ENCODE measurements around the gene RASGRP1. TPM values are rescaled to one million over a fixed set of nuclear protein-coding genes. Genes with fewer than 3 reads are reported as not detected.

RASGRP1 gene
- total and polyA plus RNA-seq, 8 donors = 0.60 to 4.7 (median 1.5) TPM

DNA sequence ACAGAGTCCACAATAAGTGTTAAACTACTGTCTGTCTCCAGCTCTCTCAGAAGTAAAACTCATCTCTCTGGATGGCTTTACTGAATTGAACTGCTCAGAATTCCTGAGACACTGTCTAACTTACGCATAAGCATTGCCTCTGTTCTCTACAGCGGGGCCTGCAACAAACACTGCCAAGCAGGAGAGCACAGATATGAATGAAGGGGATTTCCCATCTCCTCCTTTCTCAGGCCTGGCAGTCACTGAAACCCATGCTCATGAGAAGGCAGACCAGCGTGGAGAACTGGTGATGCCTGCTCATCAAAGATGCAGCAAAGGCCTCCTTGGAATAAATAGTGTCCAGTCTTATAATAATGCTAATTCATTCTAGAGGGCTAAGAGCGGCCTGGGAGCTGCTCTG is 10.3 kb downstream of the RASGRP1 start:
- Histone ChIP-seq H3K4me3 (no peak overlapping the region), H3K9me3 (no peaks in the 10 kb centered on the region), H3K4me1 (peaks cover 0 to 5% (median 0%) of the 10 kb centered on the region in 3 donors), H3K27me3 (no peaks in the 10 kb centered on the region), H3K27ac (no peak overlapping the region), H3K36me3 (no peaks in the 10 kb centered on the region)
- intact Hi-C loops (cut with DNase I) = no loop called here
- DNase-seq = no peak
- 72 to 73% methylated on average over 4 of the region's 4 CpGs for WGBS, 2 donors
- TF ChIP-seq, protein P1, sequence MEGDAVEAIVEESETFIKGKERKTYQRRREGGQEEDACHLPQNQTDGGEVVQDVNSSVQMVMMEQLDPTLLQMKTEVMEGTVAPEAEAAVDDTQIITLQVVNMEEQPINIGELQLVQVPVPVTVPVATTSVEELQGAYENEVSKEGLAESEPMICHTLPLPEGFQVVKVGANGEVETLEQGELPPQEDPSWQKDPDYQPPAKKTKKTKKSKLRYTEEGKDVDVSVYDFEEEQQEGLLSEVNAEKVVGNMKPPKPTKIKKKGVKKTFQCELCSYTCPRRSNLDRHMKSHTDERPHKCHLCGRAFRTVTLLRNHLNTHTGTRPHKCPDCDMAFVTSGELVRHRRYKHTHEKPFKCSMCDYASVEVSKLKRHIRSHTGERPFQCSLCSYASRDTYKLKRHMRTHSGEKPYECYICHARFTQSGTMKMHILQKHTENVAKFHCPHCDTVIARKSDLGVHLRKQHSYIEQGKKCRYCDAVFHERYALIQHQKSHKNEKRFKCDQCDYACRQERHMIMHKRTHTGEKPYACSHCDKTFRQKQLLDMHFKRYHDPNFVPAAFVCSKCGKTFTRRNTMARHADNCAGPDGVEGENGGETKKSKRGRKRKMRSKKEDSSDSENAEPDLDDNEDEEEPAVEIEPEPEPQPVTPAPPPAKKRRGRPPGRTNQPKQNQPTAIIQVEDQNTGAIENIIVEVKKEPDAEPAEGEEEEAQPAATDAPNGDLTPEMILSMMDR (IDR thresholded peaks at IDR 0.05) = no peak
- no peak for FAIRE-seq
- peak in 3 of 4 donors; percentile 27 to 78 (median 46) for ATAC-seq

DNA sequence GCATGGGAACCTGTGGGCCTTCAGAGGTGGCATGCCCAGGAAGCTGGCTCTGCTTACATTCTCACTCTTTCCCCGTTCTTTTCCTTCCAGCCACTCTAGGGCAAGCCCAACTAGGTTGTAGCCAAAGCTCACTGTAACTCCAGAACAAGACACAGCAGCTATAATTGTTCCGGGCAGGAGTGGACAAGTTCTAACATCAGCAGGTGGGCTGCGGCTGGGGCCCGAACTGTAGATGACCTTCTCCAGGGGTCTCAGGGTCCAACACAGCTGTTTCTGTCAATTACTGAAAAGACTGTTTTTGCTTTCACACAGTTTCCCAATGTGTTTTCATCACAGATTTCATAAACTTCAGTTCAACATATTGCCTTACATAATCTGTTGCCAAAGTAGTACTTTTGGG is 11.5 kb downstream of the RASGRP1 start:
- H3K9me3 ChIP-seq = no peaks in the 10 kb centered on the region
- no peaks in the 10 kb centered on the region for H3K36me3 ChIP-seq
- 87 to 89% methylated on average over 4 of the region's 4 CpGs for WGBS, 2 donors
- TF ChIP-seq, protein P1 (IDR thresholded peaks at IDR 0.05) = no peak
- no peak for DNase-seq
- intact Hi-C loops (cut with DNase I) = no loop called here
- ATAC-seq = no peak
- no peak overlapping the region for H3K4me3 ChIP-seq
- H3K27ac ChIP-seq = no peak overlapping the region
- no peaks in the 10 kb centered on the region for H3K27me3 ChIP-seq
- H3K4me1 ChIP-seq = peaks cover 0 to 5% (median 0%) of the 10 kb centered on the region in 3 donors
- no peak for FAIRE-seq

DNA sequence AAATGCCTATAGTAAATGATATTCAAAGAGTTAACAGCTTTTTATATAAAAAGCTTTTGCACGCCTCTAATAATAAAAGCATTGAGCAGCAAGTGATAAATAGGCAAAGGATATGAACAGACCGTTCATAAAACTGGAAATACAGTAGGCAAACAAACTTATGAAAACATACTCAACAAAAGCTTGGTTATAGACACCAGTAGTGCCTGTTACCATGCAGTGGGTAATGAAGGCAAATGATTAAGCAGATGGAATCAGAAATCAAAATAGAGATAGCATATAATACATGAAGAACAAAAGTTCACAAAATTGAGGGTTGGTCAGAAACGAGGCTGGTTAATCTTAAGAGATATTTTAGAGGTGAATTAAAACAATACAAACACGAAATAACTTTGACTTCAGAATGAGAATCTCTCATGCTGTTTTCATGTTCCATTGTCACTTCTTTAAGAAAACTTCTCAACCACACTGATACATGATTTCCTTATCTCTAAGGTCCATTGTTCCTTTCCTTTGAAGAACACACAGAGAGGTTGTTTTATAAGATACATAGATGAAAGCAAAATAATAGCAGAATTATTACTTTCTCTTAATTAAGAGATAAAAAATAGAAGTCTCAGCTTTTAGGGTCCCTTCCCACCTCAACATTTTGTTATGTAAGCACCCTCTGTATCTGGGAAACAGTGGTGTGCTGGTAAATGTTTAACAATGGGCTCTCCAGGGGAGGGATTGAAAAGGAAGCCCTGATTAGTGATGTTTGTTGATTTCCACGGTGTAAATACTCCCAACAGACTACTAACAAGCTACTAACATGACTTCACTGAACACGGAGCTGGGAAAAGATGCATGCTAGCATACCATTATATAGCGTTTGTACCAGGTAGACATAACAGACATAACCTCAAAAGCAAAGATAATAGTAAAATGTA is 12.6 kb downstream of the RASGRP1 start:
- ATAC-seq = peak in 3 of 4 donors; percentile 51 to 73 (median 54)
- WGBS, 2 donors = 28% methylated on average over 7 of the region's 7 CpGs
- H3K36me3 ChIP-seq = no peaks in the 10 kb centered on the region
- no peaks in the 10 kb centered on the region for H3K27me3 ChIP-seq
- H3K4me1 ChIP-seq = peaks cover 0 to 5% (median 0%) of the 10 kb centered on the region in 3 donors
- H3K9me3 ChIP-seq = no peaks in the 10 kb centered on the region
- no peak for FAIRE-seq
- no peak for DNase-seq
- intact Hi-C loops (cut with DNase I) = no loop called here
- no peak overlapping the region for H3K4me3 ChIP-seq
- TF ChIP-seq, protein P1 (IDR thresholded peaks at IDR 0.05) = no peak
- H3K27ac ChIP-seq = peak overlapping the region in 2 of 4 donors; percentile 8 to 31

DNA sequence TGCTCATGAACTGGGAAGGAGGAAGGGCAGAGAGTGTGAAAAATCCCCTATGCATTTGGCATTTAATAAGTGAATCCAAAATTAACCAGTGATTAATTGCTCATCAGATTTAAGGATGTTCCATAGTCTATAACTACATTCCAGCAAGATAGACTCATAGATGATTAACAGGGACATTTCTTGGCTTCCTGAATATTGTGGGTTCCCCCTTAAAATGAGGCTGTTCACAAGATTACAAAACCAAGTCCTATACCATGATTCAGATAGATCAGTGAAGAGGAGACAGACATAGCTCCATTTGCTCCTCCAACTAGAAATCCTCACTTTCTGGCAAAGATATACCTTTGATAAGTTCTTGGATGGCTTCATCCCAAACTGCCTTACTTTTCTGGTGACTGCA is 15.4 kb downstream of the RASGRP1 start:
- Histone ChIP-seq H3K4me3 (no peak overlapping the region), H3K27me3 (no peaks in the 10 kb centered on the region), H3K27ac (no peak overlapping the region), H3K36me3 (no peaks in the 10 kb centered on the region), H3K9me3 (no peaks in the 10 kb centered on the region), H3K4me1 (no peaks in the 10 kb centered on the region)
- DNase-seq (no peak), FAIRE-seq (no peak), ATAC-seq (no peak)
- intact Hi-C loops (cut with DNase I) = no loop called here
- TF ChIP-seq, protein P1 (IDR thresholded peaks at IDR 0.05) = no peak
